ENCODE measurements around the gene ALDOA. TPM values are rescaled to one million over a fixed set of nuclear protein-coding genes. Genes with fewer than 3 reads are reported as not detected.

ALDOA gene
- total RNA-seq, 1 experiment from 2014 or later, result 1,063 TPM

DNA sequence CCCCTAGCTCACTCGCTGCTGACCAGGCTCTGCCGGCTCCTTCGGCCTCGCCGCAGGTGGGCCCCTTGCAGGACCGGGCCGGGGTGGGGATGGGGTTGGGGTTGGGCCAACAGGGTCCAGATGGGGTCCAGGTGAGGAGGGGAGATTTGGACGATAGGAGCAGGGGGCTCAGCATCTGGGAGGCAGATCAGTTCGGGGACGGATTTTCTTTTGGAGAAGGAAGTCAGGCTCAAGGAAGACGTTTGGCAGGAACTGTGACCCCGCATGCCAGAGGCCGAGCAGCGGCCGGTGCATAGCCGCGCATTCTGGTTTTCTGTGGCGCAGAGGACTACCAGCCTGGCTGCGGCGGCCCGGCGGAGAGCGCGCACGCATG is 845 bp upstream of the ALDOA start:
- no peak for DNase-seq (ENCODE audit: low read depth, low spot score)
- in situ Hi-C loops (cut with HindIII; ENCODE audit: low pct_unique_long_range_greater_than_20kb, low sequenced_read_pairs), result no loop called here

DNA sequence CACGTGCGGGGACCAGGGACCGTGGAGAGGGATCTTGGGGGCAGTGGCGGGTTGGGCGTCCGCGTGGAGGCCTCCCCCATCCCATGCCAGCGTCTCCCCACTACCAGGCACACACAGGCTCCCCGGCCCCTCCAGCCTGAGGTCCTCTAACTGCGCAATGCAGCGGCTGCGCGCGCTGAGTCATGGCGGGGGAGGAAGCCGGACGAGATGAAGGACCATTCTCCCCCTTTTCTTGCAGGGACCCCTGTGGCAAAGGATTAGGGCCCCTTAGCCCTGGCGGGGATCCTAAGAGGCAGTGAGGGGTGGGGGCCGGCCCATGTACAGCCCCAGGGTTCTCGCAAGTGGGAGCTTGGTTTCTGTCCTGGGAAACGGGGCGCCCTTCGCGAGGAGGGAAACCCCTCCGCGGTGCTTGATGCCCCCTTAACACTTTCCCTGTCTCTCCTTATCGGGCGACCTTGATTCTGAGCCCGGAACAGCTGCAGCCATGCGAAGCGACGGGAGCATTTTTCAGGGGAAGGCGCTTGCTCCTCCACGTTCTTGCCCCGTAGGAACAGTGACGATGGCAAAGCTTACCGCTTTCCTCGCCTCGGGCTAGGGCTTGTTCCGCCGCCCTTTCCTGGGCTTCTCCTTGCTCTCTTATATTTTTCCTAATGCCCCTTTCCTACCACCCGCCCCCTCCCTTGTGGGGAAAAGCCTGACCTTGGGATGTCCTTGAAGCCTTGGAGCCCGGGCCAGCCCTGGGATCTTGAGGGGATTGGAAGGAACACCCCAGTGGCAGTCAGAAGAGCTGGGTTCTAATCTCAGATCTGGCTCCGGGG is 592 bp downstream of the ALDOA start:
- DNase-seq (ENCODE audit: low read depth, low spot score), result no peak
- in situ Hi-C loops (cut with HindIII; ENCODE audit: low pct_unique_long_range_greater_than_20kb, low sequenced_read_pairs), result no loop called here

DNA sequence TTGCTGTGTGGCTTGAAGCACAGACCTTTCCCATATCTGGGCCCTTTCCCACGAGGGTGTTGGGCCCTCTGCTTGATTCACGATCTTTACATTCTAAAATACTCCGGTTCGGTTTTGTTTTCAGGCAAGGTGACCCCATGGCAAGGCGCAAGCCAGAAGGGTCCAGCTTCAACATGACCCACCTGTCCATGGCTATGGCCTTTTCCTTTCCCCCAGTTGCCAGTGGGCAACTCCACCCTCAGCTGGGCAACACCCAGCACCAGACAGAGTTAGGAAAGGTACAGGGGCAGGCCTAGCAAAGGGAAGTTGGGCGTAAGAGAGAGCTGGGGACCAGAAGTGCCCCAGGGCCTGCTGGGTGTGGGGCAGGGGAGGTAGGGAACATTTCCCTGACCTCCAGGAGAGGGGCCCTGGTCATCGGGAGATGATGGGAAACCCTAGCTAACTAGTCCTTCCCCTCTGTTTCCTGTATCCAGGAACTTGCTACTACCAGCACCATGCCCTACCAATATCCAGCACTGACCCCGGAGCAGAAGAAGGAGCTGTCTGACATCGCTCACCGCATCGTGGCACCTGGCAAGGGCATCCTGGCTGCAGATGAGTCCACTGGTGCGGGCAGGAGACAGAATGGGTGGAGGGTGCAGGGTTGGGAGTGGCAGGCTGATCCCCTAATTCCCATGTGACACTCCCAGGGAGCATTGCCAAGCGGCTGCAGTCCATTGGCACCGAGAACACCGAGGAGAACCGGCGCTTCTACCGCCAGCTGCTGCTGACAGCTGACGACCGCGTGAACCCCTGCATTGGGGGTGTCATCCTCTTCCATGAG is 1.4 kb downstream of the ALDOA start:
- in situ Hi-C loops (cut with HindIII; ENCODE audit: low pct_unique_long_range_greater_than_20kb, low sequenced_read_pairs), result no loop called here
- no peak for DNase-seq (ENCODE audit: low read depth, low spot score)

DNA sequence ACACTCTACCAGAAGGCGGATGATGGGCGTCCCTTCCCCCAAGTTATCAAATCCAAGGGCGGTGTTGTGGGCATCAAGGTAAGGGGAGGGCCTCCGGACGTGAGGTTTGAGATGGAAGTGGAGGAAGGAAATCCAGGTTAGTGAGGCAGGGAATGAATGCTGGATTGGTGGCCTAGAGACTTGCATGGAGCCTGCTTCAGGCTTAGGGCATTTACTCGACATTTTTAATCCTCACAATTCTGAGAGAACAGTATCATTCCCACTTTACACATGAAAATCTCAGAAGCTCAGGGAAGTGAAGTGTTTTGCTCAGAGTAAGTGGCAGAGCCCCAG is 2.0 kb downstream of the ALDOA start:
- in situ Hi-C loops (cut with HindIII; ENCODE audit: low pct_unique_long_range_greater_than_20kb, low sequenced_read_pairs), result no loop called here

DNA sequence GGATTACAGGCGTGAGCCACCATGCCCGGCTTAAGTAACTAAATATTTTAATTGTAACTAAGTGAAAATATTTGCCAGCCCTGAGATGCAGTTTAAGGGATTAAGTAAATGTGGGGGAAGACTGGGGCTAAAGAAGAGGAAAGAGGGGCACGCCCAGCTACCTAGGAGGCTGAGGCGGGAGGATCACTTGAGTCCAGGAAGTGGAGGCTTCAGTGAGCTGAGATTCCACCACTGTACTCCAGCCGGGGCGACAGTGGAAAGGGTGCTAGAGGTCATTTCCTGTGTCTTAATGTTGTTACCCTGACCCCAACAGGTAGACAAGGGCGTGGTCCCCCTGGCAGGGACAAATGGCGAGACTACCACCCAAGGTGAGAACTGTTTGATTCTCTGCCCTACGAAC is 2.8 kb downstream of the ALDOA start:
- in situ Hi-C loops (cut with HindIII; ENCODE audit: low pct_unique_long_range_greater_than_20kb, low sequenced_read_pairs), result no loop called here
- no peak for DNase-seq (ENCODE audit: low read depth, low spot score)

More for the DNA sequence above, 2.0 kb downstream of the ALDOA start:
- no peak for DNase-seq (ENCODE audit: low read depth, low spot score)

DNA sequence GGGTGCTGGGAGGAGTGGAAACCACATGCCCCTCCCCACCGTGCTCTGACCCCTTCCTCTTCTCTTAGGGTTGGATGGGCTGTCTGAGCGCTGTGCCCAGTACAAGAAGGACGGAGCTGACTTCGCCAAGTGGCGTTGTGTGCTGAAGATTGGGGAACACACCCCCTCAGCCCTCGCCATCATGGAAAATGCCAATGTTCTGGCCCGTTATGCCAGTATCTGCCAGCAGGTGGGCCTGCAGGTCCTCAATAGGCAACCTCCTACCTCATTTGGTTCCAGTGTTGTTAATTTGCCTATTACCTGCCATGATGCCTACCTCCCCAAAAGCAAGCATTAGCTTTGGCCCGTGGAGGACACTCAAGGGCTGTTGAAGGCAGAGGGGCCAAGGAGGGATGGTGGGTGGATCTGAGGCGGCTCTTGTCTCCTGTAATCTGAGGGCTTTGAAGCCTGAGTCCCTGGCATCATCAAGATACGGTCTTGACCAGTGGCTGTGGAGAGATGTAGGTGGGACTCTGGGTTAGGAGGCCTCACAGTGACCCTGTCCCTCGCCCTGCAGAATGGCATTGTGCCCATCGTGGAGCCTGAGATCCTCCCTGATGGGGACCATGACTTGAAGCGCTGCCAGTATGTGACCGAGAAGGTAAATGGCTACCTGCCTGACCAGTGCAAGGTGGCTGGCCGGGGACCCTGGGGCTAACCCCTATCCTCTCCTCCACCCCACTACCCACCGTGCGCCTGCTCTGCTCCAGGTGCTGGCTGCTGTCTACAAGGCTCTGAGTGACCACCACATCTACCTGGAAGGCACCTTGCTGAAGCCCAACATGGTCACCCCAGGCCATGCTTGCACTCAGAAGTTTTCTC is 3.4 kb downstream of the ALDOA start:
- DNase-seq (ENCODE audit: low read depth, low spot score), result peak; percentile 42
- in situ Hi-C loops (cut with HindIII; ENCODE audit: low pct_unique_long_range_greater_than_20kb, low sequenced_read_pairs), result no loop called here

DNA sequence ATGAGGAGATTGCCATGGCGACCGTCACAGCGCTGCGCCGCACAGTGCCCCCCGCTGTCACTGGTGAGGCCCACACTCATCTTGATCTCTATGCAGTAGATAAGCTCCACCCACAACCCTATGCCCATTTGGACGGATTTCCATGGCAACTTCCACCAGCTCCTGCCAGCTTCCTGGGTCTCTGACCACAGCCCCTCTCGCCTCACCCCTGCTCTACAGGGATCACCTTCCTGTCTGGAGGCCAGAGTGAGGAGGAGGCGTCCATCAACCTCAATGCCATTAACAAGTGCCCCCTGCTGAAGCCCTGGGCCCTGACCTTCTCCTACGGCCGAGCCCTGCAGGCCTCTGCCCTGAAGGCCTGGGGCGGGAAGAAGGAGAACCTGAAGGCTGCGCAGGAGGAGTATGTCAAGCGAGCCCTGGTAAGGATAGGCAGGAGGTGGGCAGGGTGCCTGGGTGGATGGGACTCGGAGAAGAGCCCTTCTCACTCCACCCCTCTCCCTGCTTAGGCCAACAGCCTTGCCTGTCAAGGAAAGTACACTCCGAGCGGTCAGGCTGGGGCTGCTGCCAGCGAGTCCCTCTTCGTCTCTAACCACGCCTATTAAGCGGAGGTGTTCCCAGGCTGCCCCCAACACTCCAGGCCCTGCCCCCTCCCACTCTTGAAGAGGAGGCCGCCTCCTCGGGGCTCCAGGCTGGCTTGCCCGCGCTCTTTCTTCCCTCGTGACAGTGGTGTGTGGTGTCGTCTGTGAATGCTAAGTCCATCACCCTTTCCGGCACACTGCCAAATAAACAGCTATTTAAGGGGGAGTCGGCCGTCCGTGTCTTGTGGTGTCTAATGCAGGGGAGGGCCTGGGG is 4.3 kb downstream of the ALDOA start:
- in situ Hi-C loops (cut with HindIII; ENCODE audit: low pct_unique_long_range_greater_than_20kb, low sequenced_read_pairs), result no loop called here
- peak; percentile 76 for DNase-seq (ENCODE audit: low read depth, low spot score)

DNA sequence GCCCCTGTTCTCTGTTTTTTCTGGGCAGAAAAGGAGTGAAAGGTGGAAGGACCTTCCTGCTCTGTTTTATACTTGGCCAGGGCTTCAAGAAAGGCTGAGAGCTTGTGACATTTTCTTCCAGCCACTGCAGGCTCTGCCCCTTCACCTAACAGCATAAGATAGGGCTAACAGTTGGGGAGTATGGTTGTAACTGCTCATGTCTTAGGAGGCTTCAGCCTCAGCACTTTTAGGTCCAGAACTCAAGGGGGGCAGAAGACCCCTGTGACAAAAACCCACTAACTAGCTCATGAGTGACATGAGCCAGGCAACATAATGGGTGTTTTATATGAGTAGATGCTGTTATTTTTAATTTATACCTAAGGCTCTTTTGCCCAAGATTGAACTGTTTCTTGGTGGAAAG is 4.9 kb downstream of the ALDOA start:
- no peak for DNase-seq (ENCODE audit: low read depth, low spot score)
- in situ Hi-C loops (cut with HindIII; ENCODE audit: low pct_unique_long_range_greater_than_20kb, low sequenced_read_pairs), result no loop called here

DNA sequence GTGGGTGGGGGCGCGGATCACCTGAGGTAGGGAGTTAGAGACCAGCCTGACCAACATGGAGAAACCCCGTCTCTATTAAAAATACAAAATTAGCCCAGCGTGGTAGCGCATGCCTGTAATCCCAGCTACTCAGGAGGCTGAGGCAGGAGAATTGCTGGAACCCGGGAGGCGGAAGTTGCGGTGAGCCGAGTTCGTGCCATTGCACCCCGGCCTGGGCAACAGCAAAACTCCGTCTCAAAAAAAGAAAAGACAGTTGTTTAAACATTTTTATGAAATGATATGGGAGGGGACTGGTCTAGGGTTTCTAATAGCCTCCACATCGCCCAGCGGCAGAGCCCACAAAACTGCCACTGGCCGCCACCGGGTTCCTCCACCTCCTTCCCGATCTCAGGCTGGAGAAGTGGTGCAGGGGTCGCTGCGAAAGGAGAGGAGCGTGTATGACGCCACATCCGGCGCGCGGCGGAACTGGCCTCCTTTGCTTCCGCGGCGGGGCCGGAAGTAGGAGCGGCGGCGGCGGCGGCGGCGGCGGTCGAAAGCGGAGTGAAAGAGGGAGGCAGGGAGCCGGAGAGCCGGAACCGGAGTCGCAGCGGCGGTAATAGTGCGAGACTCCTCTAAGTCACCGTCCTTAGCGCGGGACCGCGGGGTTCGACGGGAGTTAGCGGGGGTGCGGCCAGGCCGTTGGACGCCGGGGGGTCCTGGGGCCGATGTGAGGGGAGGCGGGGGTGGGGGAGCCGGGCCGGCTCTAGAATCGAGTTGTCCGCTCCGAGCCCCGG is 10.1 kb downstream of the ALDOA start, which contains the start of gene PPP4C:
Gene PPP4C, plus strand, starts transcription at position 492 of the 773 bp plus-strand sequence. CDS start 384 bp downstream, outside the sequence.
- in situ Hi-C loops (cut with HindIII; ENCODE audit: low pct_unique_long_range_greater_than_20kb, low sequenced_read_pairs), result no loop called here
- peak; percentile 87 for DNase-seq (ENCODE audit: low read depth, low spot score)

DNA sequence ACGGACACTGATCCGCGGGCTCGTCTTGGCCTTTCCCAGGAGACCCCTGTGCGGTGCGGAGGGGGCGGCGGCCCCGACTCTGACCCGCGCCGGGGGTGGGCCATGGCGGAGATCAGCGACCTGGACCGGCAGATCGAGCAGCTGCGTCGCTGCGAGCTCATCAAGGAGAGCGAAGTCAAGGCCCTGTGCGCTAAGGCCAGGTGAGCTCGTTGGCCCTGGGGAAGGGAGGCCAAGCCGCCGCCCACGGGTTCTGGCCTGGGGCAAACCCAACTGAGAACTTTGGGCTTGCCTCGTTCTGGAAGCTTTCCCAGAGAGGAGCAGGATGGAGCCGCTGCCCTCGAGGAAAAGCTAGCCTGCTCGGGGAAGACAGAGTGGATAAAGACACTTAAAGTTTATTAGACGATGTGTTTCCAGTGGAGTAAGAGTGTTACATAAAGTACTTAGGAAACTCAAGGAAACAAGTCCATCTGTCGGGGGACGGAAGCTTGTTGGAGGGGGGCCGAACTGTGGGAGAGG is 10.8 kb downstream of the ALDOA start:
- in situ Hi-C loops (cut with HindIII; ENCODE audit: low pct_unique_long_range_greater_than_20kb, low sequenced_read_pairs), result no loop called here
- DNase-seq (ENCODE audit: low read depth, low spot score), result no peak

DNA sequence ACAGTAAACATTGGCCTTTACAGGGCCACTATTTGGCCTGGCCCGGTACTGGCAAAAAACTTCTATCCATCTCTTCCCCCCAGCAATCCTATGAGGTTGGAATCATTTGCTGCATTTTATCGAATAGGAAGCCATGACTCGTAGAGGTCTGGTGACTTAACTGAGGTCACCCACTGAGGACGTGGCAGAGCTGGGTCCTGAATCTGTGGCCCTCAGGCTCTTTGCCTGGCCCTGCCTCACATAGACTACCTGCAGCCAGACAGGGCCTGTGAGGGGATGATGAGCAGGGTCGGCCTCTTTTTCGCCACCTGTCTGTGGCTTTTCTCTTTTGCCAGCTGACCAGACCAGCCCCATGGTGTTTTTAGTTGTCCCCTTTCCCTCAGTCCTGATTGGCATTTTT is 12.1 kb downstream of the ALDOA start:
- DNase-seq (ENCODE audit: low read depth, low spot score), result no peak
- in situ Hi-C loops (cut with HindIII; ENCODE audit: low pct_unique_long_range_greater_than_20kb, low sequenced_read_pairs), result no loop called here

DNA sequence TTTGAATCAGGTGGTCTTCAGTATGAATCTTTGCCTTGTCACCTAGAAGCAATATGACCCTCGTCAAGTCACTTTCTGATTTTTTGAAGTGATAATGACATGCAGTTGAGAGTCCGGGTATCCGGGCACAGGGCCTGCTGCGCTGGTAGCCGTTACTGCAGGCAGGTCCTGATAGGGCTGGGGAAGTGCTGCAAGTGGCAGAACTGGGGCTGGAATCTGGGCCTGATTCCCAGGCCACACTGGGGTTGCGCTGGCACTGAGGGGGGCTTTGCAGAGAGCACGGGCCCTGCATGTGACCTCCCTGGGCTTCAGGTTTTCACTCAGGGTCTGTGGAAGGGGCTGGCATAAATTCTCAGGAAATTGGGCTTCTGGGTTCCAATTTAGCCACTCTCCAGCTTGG is 13.2 kb downstream of the ALDOA start:
- in situ Hi-C loops (cut with HindIII; ENCODE audit: low pct_unique_long_range_greater_than_20kb, low sequenced_read_pairs), result no loop called here
- no peak for DNase-seq (ENCODE audit: low read depth, low spot score)

DNA sequence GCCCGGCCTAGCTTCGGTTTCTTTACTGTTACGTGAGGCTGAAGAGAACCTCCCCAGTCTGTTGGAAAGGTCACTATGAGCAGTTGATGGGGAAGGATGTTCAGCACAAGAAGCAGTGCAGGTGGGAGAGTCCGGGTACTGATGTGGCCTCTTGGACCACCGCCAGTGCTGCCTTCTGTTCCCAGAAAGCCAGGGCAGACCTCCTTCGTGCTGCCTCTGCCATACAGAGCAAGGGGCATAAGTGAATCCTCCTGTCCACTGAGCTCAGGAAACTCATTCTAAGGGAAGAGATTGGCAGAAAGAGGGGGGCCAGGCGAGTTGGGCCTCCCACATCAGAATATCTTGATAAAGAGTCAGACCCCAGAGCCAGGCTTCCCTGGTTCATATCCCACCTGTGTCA is 13.9 kb downstream of the ALDOA start:
- no peak for DNase-seq (ENCODE audit: low read depth, low spot score)
- in situ Hi-C loops (cut with HindIII; ENCODE audit: low pct_unique_long_range_greater_than_20kb, low sequenced_read_pairs), result no loop called here

DNA sequence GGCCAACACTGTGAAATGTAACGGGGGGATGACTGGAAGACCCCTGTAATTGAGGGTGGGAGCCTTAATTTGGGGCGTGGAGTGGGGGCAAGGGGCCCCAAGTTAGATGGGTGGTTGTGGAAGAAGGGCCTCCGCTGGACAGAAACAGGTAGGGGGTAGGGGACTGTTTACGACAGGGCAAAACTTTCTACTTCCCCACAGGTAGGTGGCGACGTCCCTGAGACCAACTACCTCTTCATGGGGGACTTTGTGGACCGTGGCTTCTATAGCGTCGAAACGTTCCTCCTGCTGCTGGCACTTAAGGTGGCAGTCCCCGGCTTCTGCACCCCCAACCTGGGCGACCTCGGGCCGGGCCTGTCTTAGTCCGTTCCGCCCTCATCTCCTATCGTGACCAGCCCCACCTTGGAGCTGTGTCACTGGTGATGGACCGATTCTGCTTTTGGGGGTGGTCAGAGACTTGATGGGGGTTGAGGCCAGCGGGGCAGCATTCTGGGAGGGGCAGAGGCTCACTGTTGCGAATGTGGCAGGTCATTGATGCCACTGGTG is 17.1 kb downstream of the ALDOA start:
- in situ Hi-C loops (cut with HindIII; ENCODE audit: low pct_unique_long_range_greater_than_20kb, low sequenced_read_pairs), result no loop called here
- no peak for DNase-seq (ENCODE audit: low read depth, low spot score)

DNA sequence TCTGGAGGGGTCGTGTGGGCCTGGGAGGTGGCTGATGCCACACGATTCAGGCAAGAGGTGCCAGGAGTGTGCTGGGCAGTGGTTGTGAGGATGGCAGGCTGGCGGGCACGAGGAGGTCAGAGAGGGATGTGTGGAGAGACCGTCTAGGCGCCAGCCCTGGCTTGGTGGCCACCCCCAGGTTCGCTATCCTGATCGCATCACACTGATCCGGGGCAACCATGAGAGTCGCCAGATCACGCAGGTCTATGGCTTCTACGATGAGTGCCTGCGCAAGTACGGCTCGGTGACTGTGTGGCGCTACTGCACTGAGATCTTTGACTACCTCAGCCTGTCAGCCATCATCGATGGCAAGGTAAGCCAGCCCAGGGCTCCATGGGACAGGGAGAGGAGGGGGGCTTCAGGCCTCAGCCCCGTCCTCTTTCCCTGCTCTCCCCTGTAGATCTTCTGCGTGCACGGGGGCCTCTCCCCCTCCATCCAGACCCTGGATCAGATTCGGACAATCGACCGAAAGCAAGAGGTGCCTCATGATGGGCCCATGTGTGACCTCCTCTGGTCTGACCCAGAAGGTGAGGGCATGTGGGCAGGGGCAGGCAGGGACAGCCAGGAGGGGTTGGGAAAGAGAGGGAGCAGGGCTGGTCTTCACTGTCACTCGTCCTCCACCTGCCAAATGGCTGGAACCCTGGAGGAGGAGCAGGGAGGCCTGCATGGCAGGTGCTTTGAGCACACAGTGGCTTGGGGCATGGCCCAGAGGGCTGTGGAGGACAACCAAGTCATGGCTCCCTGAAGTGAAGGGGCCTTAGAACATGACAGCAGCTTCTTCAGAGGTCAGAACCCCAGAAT is 17.9 kb downstream of the ALDOA start:
- in situ Hi-C loops (cut with HindIII; ENCODE audit: low pct_unique_long_range_greater_than_20kb, low sequenced_read_pairs), result no loop called here
- no peak for DNase-seq (ENCODE audit: low read depth, low spot score)
